Progenitor cell of endocrine pancreas (in vitro differentiated cells): ENCODE data around the gene TEX44. TPM values are rescaled to one million over a fixed set of nuclear protein-coding genes. Genes with fewer than 3 reads are reported as not detected.
"Not testable (repeated sequence)": the region's sequence is repeated elsewhere in the genome, so short reads cannot be mapped to it uniquely, and the experiment has no call there.

Source experiments
- DNase-seq: peaks from one replicate; pipeline ENCODE4 v3.0.0; 2021; ENCODE audit warnings: low spot score; ENCODE audit not compliant: unreplicated experiment
- H3K27ac Mint-ChIP-seq: 2 replicates; pipeline ENCODE4 v1.8.0; 2021; ENCODE audit warnings: mild to moderate bottlenecking, moderate library complexity, mixed read lengths
- H3K27me3 Mint-ChIP-seq: 2 replicates; pipeline ENCODE4 v1.8.0; 2021; ENCODE audit warnings: mixed read lengths
- H3K36me3 Mint-ChIP-seq: 2 replicates; pipeline ENCODE4 v1.8.0; 2022; ENCODE audit warnings: mixed read lengths; ENCODE audit not compliant: insufficient read depth
- H3K4me1 Mint-ChIP-seq: 2 replicates; pipeline ENCODE4 v1.8.0; 2021; ENCODE audit warnings: low read depth, mixed read lengths
- H3K4me3 Mint-ChIP-seq: 2 replicates; pipeline ENCODE4 v1.8.0; 2021; ENCODE audit warnings: low read depth, mild to moderate bottlenecking, moderate library complexity, mixed read lengths
- H3K9me3 Mint-ChIP-seq: 2 replicates; pipeline ENCODE4 v1.8.0; 2021; ENCODE audit warnings: low read depth, mixed read lengths
- CTCF ChIP-seq: fragments of 200-600 bp; sonication (generic); IDR thresholded peaks from one replicate; pipeline ENCODE4 v1.5.0; 2021; ENCODE audit warnings: antibody characterized with exemption, mild to moderate bottlenecking; ENCODE audit not compliant: unreplicated experiment
- total RNA-seq: library from RNA; stranded (reverse); gene quantifications from 2 replicates; pipeline ENCODE4 v1.2.1, GENCODE V29; 2021

Gene TEX44
- total RNA-seq, 1 donor from 2014 or later = not detected

- Mint-ChIP-seq H3K4me1 (peaks cover 9% of the 10 kb centered on the region), H3K36me3 (no peaks in the 10 kb centered on the region)
- TF ChIP-seq CTCF = no peak
These were observed 18.8 kb upstream of the TEX44 start for GRCh38 chr2:231573698-231574421.

GRCh38 chr2:231575612-231576256 lies 16.9 kb upstream of the TEX44 start:
- H3K27ac Mint-ChIP-seq = no peak overlapping the region
- H3K4me1 Mint-ChIP-seq = peaks cover 9% of the 10 kb centered on the region
- peaks cover 7% of the 10 kb centered on the region for H3K9me3 Mint-ChIP-seq
- H3K4me3 Mint-ChIP-seq = no peak overlapping the region
- H3K27me3 Mint-ChIP-seq = no peaks in the 10 kb centered on the region
- TF ChIP-seq CTCF = no peak
- no peaks in the 10 kb centered on the region for H3K36me3 Mint-ChIP-seq
- no peak for DNase-seq

More at GRCh38 chr2:231573698-231574421, 18.8 kb upstream of the TEX44 start:
- peak overlapping the region; percentile 46 for H3K27ac Mint-ChIP-seq
- no peak overlapping the region for H3K4me3 Mint-ChIP-seq
- DNase-seq = no peak
- peaks cover 3% of the 10 kb centered on the region for H3K9me3 Mint-ChIP-seq
- H3K27me3 Mint-ChIP-seq = no peaks in the 10 kb centered on the region

- no peak overlapping the region for H3K27ac Mint-ChIP-seq
These were observed 16.2 kb upstream of the TEX44 start for GRCh38 chr2:231576465-231576864.

GRCh38 chr2:231578655-231579054 lies 14.0 kb upstream of the TEX44 start:
- H3K36me3 Mint-ChIP-seq, H3K27ac Mint-ChIP-seq, H3K4me1 Mint-ChIP-seq, H3K4me3 Mint-ChIP-seq, H3K9me3 Mint-ChIP-seq, DNase-seq, H3K27me3 Mint-ChIP-seq: not testable (repeated sequence)

More at GRCh38 chr2:231576465-231576864, 16.2 kb upstream of the TEX44 start:
- Mint-ChIP-seq H3K4me1 (peaks cover 9% of the 10 kb centered on the region), H3K4me3 (no peak overlapping the region), H3K27me3 (no peaks in the 10 kb centered on the region), H3K9me3 (peaks cover 7% of the 10 kb centered on the region), H3K36me3 (no peaks in the 10 kb centered on the region)
- TF ChIP-seq CTCF = no peak
- no peak for DNase-seq

- H3K4me3 Mint-ChIP-seq = no peak overlapping the region
- peaks cover 3% of the 10 kb centered on the region for H3K27me3 Mint-ChIP-seq
- peaks cover 7% of the 10 kb centered on the region for H3K9me3 Mint-ChIP-seq
- DNase-seq = no peak
- H3K27ac Mint-ChIP-seq = peak overlapping the region; percentile 10
- TF ChIP-seq CTCF = no peak
- H3K36me3 Mint-ChIP-seq = no peaks in the 10 kb centered on the region
- H3K4me1 Mint-ChIP-seq = peaks cover 1% of the 10 kb centered on the region
These were observed 13.1 kb upstream of the TEX44 start for GRCh38 chr2:231579560-231579959.
